Stimulated activated naive CD8-positive, alpha-beta T cell treated with anti-CD3 and anti-CD28 coated beads, Interleukin-15, Interleukin-2, amounts not matched to agents 100 ng/mL and 50 ng/mL, for 24 hours (primary cell): Measurements from ENCODE around the gene COL4A4.
"Not testable (repeated sequence)": the region's sequence is repeated elsewhere in the genome, so short reads cannot be mapped to it uniquely, and the experiment has no call there.

Experiments used
- H3K27ac Mint-ChIP-seq: one replicate; pipeline ENCODE4 v1.8.0; 2021; ENCODE audit warnings: mild to moderate bottlenecking, mixed read lengths
- H3K27me3 Mint-ChIP-seq: one replicate; pipeline ENCODE4 v1.8.0; 2021; ENCODE audit warnings: mixed read lengths
- H3K36me3 Mint-ChIP-seq: one replicate; pipeline ENCODE4 v1.8.0; 2021; ENCODE audit warnings: low read depth, mixed read lengths
- H3K4me1 Mint-ChIP-seq: one replicate; pipeline ENCODE4 v1.8.0; 2021; ENCODE audit warnings: low read depth, mixed read lengths
- H3K4me3 Mint-ChIP-seq: one replicate; pipeline ENCODE4 v1.8.0; 2021; ENCODE audit warnings: mild to moderate bottlenecking, mixed read lengths
- H3K9me3 Mint-ChIP-seq: one replicate; pipeline ENCODE4 v1.8.0; 2021; ENCODE audit warnings: mixed read lengths

Gene COL4A4

GRCh38 chr2:227106845-227107759, 56.9 kb downstream of the COL4A4 start:
- no peak overlapping the region for H3K4me3 Mint-ChIP-seq
- H3K36me3 Mint-ChIP-seq = no peaks in the 10 kb centered on the region
- no peaks in the 10 kb centered on the region for H3K27me3 Mint-ChIP-seq
- H3K4me1 Mint-ChIP-seq = no peaks in the 10 kb centered on the region
- no peaks in the 10 kb centered on the region for H3K9me3 Mint-ChIP-seq
- no peak overlapping the region for H3K27ac Mint-ChIP-seq

- Mint-ChIP-seq H3K4me1 (no peaks in the 10 kb centered on the region), H3K27ac (no peak overlapping the region), H3K4me3 (no peak overlapping the region), H3K9me3 (no peaks in the 10 kb centered on the region), H3K27me3 (no peaks in the 10 kb centered on the region), H3K36me3 (no peaks in the 10 kb centered on the region)
These were observed 60.4 kb downstream of the COL4A4 start for GRCh38 chr2:227103583-227103982.

GRCh38 chr2:227099340-227099739, 64.7 kb downstream of the COL4A4 start:
- no peaks in the 10 kb centered on the region for H3K4me1 Mint-ChIP-seq
- peaks cover under 1% of the 10 kb centered on the region for H3K27me3 Mint-ChIP-seq
- no peaks in the 10 kb centered on the region for H3K9me3 Mint-ChIP-seq
- H3K4me3 Mint-ChIP-seq = no peak overlapping the region
- H3K36me3 Mint-ChIP-seq = no peaks in the 10 kb centered on the region
- H3K27ac Mint-ChIP-seq = no peak overlapping the region

GRCh38 chr2:227098162-227098515, 65.9 kb downstream of the COL4A4 start:
- Mint-ChIP-seq H3K4me1 (no peaks in the 10 kb centered on the region), H3K27ac (no peak overlapping the region), H3K4me3 (no peak overlapping the region), H3K9me3 (no peaks in the 10 kb centered on the region), H3K27me3 (peaks cover 3% of the 10 kb centered on the region), H3K36me3 (no peaks in the 10 kb centered on the region)

- Mint-ChIP-seq H3K9me3 (no peaks in the 10 kb centered on the region), H3K27ac (no peak overlapping the region), H3K36me3 (no peaks in the 10 kb centered on the region), H3K4me1 (no peaks in the 10 kb centered on the region), H3K27me3 (peaks cover 3% of the 10 kb centered on the region), H3K4me3 (no peak overlapping the region)
These were observed 66.4 kb downstream of the COL4A4 start for GRCh38 chr2:227097495-227098161.

- Mint-ChIP-seq H3K4me1 (no peaks in the 10 kb centered on the region), H3K4me3 (no peak overlapping the region), H3K27me3 (peaks cover 3% of the 10 kb centered on the region), H3K27ac (no peak overlapping the region), H3K9me3 (no peaks in the 10 kb centered on the region), H3K36me3 (no peaks in the 10 kb centered on the region)
These were observed 68.7 kb downstream of the COL4A4 start for GRCh38 chr2:227095346-227095745.

- Mint-ChIP-seq H3K4me3 (no peak overlapping the region), H3K27ac (no peak overlapping the region), H3K4me1 (no peaks in the 10 kb centered on the region), H3K27me3 (no peaks in the 10 kb centered on the region), H3K36me3 (no peaks in the 10 kb centered on the region), H3K9me3 (no peaks in the 10 kb centered on the region)
These were observed 81.7 kb downstream of the COL4A4 start for GRCh38 chr2:227082286-227082685.

- Mint-ChIP-seq H3K36me3 (no peaks in the 10 kb centered on the region), H3K27me3 (no peaks in the 10 kb centered on the region)
These were observed 84.3 kb downstream of the COL4A4 start for GRCh38 chr2:227079726-227080125.

GRCh38 chr2:227065065-227065464, 98.9 kb downstream of the COL4A4 start:
- H3K4me3 Mint-ChIP-seq, H3K36me3 Mint-ChIP-seq, H3K27ac Mint-ChIP-seq, H3K4me1 Mint-ChIP-seq, H3K9me3 Mint-ChIP-seq: not testable (repeated sequence)
- H3K27me3 Mint-ChIP-seq = peaks cover 26% of the 10 kb centered on the region

More at GRCh38 chr2:227079726-227080125, 84.3 kb downstream of the COL4A4 start:
- Mint-ChIP-seq H3K27ac (no peak overlapping the region), H3K4me1 (no peaks in the 10 kb centered on the region), H3K4me3 (no peak overlapping the region), H3K9me3 (no peaks in the 10 kb centered on the region)

GRCh38 chr2:227058888-227059399, 105.1 kb downstream of the COL4A4 start:
- peaks cover 21% of the 10 kb centered on the region for H3K27me3 Mint-ChIP-seq
- no peaks in the 10 kb centered on the region for H3K9me3 Mint-ChIP-seq
- H3K36me3 Mint-ChIP-seq = no peaks in the 10 kb centered on the region
- H3K4me3 Mint-ChIP-seq = no peak overlapping the region
- H3K4me1 Mint-ChIP-seq = no peaks in the 10 kb centered on the region
- no peak overlapping the region for H3K27ac Mint-ChIP-seq

GRCh38 chr2:227057743-227058447, 106.1 kb downstream of the COL4A4 start:
- H3K9me3 Mint-ChIP-seq = no peaks in the 10 kb centered on the region
- H3K4me3 Mint-ChIP-seq = no peak overlapping the region
- H3K27me3 Mint-ChIP-seq = peaks cover 17% of the 10 kb centered on the region
- H3K27ac Mint-ChIP-seq = no peak overlapping the region
- no peaks in the 10 kb centered on the region for H3K4me1 Mint-ChIP-seq
- H3K36me3 Mint-ChIP-seq = no peaks in the 10 kb centered on the region

- Mint-ChIP-seq H3K9me3 (no peaks in the 10 kb centered on the region), H3K27ac (no peak overlapping the region), H3K4me1 (no peaks in the 10 kb centered on the region), H3K36me3 (no peaks in the 10 kb centered on the region), H3K4me3 (no peak overlapping the region), H3K27me3 (peaks cover 13% of the 10 kb centered on the region)
These were observed 106.9 kb downstream of the COL4A4 start for GRCh38 chr2:227057060-227057459.

- H3K27ac Mint-ChIP-seq = no peak overlapping the region
- H3K4me1 Mint-ChIP-seq = no peaks in the 10 kb centered on the region
- H3K36me3 Mint-ChIP-seq = no peaks in the 10 kb centered on the region
- H3K4me3 Mint-ChIP-seq = no peak overlapping the region
- peaks cover 4% of the 10 kb centered on the region for H3K27me3 Mint-ChIP-seq
- no peaks in the 10 kb centered on the region for H3K9me3 Mint-ChIP-seq
These were observed 110.0 kb downstream of the COL4A4 start for GRCh38 chr2:227054006-227054405.

GRCh38 chr2:227052879-227053278, 111.1 kb downstream of the COL4A4 start:
- Mint-ChIP-seq H3K27me3 (peaks cover 5% of the 10 kb centered on the region), H3K27ac (no peak overlapping the region), H3K4me1 (no peaks in the 10 kb centered on the region), H3K9me3 (peaks cover 3% of the 10 kb centered on the region), H3K4me3 (no peak overlapping the region), H3K36me3 (no peaks in the 10 kb centered on the region)

- no peaks in the 10 kb centered on the region for H3K36me3 Mint-ChIP-seq
- peaks cover 3% of the 10 kb centered on the region for H3K9me3 Mint-ChIP-seq
- H3K4me1 Mint-ChIP-seq = no peaks in the 10 kb centered on the region
- H3K27me3 Mint-ChIP-seq = peaks cover 22% of the 10 kb centered on the region
- H3K27ac Mint-ChIP-seq = no peak overlapping the region
- H3K4me3 Mint-ChIP-seq = no peak overlapping the region
These were observed 120.0 kb downstream of the COL4A4 start for GRCh38 chr2:227043981-227044380.
